GM10266 (cell line): ENCODE measurements around the gene CEP89.

Experiments used
- DNase-seq: peaks from one replicate; pipeline ENCODE4 v3.0.0; 2012; ENCODE audit errors: extremely low spot score
- TF ChIP-seq, protein P1 (sequence below): IDR thresholded peaks from 2 replicates; pipeline ENCODE4 v1.5.1; 2012; ENCODE audit warnings: mild to moderate bottlenecking, low read depth; ENCODE audit not compliant: control insufficient read depth, insufficient read depth; ENCODE audit errors: missing control alignments

Gene CEP89

DNA sequence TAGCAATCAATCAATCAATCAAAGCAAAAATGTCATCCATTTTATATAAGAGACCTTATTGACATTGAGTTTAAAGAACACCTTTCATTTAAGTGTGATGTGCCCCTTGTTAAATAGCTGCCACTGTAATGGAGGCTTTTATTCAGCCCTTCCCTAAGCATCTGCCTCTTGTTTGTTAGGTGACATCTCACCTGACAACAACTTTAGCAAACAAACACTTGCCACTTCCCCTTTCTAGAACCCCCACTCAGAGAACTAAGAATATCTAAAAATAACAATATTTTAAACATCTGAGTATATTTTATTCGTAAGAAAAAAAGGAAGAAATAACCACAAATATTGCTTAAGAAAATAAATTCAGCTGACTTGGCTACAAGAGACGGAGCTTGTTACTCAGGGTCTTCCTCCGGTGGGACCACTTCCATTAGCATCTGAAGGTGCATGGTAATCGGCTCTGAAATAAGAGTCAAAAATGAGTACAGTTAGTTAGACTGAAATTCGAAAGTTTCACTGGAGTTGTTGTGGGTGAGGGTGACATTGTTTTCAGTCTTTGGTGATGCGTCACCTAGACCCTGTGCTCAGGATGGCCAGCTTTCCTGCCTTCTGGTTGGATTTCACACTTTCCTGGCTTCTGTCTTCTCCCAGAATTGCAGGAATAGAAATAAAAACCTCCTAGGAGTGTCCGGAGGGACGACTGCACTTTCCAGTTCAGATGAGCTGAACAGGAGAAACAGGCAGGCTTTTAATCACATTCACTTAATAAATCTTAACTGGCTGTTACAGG is 141.3 kb downstream of the CEP89 start:
- TF ChIP-seq, protein P1, sequence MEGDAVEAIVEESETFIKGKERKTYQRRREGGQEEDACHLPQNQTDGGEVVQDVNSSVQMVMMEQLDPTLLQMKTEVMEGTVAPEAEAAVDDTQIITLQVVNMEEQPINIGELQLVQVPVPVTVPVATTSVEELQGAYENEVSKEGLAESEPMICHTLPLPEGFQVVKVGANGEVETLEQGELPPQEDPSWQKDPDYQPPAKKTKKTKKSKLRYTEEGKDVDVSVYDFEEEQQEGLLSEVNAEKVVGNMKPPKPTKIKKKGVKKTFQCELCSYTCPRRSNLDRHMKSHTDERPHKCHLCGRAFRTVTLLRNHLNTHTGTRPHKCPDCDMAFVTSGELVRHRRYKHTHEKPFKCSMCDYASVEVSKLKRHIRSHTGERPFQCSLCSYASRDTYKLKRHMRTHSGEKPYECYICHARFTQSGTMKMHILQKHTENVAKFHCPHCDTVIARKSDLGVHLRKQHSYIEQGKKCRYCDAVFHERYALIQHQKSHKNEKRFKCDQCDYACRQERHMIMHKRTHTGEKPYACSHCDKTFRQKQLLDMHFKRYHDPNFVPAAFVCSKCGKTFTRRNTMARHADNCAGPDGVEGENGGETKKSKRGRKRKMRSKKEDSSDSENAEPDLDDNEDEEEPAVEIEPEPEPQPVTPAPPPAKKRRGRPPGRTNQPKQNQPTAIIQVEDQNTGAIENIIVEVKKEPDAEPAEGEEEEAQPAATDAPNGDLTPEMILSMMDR: no peak
- DNase-seq: no peak

DNA sequence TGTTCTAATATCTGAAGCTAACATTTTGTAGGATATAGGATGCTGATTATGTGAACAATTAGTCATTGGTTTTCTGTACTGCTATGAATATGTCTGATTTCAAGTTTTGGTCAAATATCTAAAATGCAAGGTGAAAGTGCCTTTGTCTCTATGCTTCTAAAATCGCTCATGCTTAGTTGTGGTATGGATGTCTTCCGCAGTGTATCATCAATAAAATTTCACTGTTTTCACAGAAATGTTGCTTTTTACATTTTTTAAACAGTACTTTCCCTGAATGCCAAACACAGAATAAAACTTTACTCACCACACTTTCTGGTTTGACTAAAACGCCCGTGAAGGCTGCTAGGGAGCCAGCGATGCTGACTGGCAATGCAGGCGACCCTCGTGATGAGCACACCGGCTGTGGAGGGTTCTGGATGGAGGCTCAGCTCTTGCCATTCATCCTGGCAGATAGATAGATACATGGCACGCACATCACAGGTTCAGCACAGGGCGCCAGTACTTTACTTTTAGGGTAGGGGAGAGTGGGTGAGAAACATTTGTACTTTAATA is 142.3 kb downstream of the CEP89 start:
- no peak for DNase-seq
- TF ChIP-seq, protein P1: no peak

DNA sequence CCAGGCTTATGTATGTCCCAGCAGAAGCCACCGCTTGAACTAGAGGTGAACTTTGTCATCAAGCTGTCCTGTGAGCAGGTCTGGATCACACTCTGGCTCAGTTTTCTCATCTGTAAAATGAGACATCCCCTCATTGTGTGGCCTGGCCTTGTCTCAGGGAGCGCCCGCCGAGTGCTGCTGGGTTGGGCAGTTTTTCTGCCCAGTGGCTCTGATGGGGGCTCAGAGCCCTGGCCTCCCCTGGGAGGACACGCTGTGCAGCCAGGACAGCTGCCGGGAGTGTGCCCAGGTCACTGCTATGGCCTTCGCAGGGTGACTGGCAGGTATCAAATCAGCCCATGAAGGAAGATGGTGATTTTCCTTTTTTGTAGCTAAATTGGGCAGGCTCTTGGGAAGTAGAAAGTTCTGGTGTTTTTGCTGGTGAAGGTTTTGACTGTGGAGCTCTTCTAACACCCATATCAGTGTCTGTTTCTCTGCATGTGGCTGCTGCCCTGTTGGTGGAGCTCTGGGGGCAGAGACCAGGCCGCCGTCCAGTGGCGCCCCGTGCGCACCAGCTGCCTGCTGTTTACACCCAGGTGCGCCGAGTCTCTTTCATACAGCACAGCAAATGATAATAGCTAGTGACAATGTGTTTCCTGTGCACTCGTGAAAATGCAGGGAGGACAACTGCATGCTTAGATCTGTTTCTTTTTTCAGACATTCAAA is 143.0 kb downstream of the CEP89 start:
- DNase-seq: no peak
- TF ChIP-seq, protein P1: no peak

DNA sequence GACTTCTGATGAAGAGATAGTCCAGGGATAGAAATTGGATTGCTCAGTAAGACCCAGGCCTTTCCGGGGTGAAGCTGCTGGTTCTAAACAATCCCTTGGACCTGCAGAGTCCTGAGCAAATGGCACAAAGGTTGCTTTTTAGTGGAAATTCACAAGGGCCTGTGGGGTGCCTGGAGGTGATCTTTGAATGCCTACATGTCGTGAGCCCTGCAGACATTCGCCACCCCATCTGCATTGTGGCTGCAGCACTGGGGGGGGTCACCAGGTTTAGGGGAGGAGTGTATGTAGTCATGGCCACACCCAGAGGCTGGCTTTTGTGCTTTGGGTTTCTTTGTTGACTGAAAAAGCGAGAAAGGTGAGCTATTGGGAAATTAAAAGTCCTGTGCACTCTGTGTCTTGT is 143.6 kb downstream of the CEP89 start:
- TF ChIP-seq, protein P1: no peak
- no peak for DNase-seq
